GM19452 (cell line): ENCODE results near the gene SPATS2L.

Experiments used
- ATAC-seq: cut with Tn5 transposase; IDR thresholded peaks from one replicate; pipeline ENCODE4 v1.9.1; 2021; ENCODE audit not compliant: unreplicated experiment

Gene SPATS2L

GRCh38 chr2:200494048-200494447 lies 187.6 kb downstream of the SPATS2L start:
- ATAC-seq, result no peak

DNA sequence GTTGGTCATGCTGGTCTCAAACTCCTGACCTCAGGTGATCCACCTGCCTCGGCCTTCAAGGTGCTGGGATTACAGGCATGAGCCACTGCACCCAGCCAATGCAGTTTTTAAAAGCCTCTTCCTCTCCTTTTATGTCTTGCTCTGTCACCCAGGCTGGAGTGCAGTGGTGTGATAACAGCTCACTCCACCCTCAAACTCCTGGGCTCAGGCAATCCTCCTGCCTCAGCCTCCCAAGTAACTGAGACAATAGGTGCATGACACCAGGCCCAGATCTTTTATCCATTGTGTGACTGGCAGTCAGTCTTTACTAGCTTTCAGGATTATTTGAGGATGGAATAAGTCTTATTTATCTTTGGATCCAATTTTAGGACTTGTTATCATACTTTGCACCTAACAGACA lies 190.2 kb downstream of the SPATS2L start:
- no peak for ATAC-seq

DNA sequence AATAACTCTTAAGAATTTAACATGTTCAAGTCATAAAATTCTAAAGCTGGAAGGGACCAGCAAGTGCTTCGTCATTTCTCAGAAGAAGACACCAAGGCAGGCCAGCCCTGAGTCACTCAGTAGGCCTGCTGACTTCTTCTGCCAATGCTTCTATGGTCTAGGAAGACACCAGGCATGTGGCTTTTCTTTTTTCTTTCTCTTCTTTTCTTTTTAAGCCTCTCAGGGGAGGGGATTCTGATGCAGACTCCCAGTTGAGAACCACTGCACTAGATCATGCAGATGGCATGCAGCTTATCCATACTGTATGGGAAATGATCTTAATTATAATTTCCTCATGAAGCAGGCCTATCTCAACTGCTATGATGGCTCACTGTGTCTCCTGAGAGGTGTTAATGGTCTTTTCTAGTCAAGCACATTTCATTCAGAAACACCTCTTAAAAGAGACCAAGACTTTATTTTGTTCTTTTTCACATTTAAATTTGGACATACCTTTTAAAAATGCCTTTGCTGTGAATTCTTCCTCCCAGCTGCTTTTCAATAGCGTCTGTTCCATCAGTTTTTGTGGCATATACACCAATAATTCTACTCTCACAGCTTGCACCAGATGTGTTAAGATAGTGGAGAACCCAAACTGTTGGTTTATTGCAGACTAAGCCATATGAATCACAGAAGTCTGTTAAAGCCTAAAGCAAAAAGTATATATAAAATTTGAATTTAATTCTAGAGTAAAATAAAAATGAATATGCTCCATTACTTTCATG lies 192.1 kb downstream of the SPATS2L start:
- ATAC-seq, result no peak

DNA sequence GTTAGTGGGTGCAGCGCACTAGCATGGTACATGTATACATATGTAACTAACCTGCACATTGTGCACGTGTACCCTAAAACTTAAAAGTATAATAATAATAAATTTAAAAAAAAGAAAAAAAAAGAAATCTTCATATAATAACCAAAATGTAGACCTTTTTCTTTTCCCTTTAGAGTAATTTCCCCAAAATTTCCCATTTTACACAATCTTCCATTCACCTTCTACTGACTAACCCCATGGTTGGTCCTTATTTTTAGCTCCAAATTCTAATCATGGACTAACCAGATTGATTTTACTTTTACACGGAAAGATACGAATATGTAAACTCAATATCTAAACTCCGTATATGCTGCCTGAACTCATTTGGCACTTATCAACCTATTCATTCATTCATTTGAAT lies 195.7 kb downstream of the SPATS2L start:
- no peak for ATAC-seq

DNA sequence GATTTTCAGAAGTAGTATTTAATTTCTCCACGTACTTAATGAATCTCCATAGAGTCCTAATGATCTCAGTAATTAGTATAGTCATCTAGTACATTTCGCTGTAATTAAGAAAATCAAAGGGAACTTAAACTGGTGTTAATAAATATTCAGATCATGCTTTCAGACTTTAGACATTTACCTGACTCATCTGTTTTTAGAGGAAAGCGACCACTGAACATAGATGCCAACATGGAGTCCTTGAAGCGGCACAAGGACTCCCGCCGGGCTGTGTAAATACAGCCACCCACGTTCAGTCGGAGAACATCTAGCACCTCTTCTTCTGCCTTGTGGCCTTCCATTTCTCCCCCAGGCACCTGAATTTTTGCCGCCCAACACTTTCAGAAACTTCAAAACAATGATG lies 200.2 kb downstream of the SPATS2L start:
- ATAC-seq, result no peak

GRCh38 chr2:200507179-200507578 lies 200.7 kb downstream of the SPATS2L start:
- no peak for ATAC-seq

GRCh38 chr2:200509235-200509611 lies 202.7 kb downstream of the SPATS2L start:
- ATAC-seq, result no peak

DNA sequence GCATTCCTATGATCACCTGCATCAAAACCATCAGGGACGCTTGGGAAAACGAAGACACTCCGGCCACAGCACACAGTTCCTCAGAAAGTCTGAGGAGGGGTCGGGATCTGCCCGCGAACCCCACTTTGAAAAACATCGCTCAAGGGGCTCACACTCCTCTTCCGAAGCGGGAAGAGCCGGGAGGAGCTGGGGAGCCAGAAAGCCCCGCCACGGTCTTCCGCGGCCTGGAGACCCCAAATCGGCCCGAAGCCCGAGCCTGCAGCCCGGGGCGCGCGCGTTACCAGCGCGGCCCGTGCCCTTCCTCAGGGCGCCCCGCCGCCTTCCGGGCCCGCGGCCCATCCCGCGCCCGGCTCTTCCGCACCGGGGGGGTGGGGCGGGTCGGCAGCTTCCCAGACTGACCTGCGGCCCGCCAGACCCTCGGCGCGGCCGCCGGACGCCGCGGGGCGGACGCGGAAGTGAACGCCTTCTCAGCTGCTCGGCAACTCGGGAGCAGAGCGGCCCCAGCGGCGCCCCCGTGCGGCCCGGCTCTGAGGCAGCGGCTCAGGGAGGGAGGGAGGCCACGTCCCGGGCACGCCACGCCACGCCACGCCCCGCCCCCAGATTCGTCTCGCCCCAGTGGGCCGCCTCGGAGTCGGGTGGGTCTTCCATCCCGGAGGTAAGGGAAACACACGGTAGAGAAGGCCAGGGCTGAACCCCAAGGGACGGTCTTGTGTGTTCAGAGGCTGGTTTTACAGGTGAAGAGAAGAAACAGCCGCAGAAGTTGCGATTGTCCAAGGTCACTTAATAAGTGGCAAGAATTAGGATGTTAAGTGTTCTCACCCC lies 203.3 kb downstream of the SPATS2L start, which contains the start of gene KCTD18:
Gene KCTD18 (minus strand): TSS at position 457 of the 822 bp plus-strand sequence. CDS start 3,052 bp downstream, outside the sequence.
- ATAC-seq, result peak; percentile 98

DNA sequence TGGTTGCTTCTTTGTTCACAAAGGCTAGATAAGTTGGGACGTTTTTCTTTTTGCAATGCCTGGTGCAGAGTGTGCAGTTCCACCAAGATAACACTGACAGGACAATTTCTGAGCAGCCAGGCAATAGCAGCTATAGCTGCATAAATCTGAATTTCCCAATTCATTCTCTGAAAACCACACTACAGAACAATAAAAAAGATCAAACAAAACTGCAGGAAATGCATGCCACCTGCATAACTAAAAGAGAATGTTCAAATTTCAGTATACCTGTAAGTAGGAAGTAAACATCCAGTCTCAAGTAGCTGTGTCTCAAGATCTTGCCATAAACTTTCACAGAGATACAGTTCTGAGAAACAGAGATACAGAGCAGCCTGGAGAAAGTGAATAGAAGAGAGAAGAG lies 208.7 kb downstream of the SPATS2L start:
- no peak for ATAC-seq

DNA sequence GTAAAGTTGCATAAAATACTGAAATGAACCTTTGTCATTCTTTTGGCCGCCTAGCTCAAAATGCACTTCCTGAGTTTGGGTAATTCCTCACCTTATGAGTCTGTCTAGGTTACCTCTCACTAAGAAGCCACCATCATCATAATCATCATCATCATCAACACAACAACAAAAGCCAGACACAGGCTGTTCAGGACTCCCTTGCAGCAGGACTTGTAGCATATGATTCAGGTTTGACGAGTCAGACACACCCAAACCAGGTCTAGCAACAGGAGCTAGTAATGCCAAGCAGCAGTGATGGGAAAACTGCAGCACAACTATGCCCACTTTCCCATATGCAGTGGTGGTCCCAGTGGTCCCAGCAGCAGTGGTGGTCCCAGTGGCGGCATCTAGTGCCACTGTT lies 216.7 kb downstream of the SPATS2L start:
- no peak for ATAC-seq

- no peak for ATAC-seq
Observed at GRCh38 chr2:200523604-200524003, 217.1 kb downstream of the SPATS2L start.

- ATAC-seq, result no peak
Observed at GRCh38 chr2:200525066-200525465, 218.6 kb downstream of the SPATS2L start.

DNA sequence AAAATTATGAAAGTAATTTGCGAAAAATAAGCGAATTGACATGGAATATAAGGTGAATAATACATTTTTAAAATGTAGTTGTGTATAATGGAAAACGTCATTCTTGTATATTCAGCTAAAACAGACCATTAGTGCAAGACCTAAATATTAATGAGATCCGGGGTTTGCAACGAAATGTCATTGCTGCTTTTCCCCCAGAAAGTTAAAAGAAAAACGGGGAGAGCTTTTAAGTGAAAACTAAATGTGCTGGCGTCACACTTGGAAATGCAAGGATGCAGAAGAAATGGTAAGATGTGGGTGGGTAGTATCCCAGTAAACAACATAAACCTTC lies 219.0 kb downstream of the SPATS2L start:
- ATAC-seq, result no peak

DNA sequence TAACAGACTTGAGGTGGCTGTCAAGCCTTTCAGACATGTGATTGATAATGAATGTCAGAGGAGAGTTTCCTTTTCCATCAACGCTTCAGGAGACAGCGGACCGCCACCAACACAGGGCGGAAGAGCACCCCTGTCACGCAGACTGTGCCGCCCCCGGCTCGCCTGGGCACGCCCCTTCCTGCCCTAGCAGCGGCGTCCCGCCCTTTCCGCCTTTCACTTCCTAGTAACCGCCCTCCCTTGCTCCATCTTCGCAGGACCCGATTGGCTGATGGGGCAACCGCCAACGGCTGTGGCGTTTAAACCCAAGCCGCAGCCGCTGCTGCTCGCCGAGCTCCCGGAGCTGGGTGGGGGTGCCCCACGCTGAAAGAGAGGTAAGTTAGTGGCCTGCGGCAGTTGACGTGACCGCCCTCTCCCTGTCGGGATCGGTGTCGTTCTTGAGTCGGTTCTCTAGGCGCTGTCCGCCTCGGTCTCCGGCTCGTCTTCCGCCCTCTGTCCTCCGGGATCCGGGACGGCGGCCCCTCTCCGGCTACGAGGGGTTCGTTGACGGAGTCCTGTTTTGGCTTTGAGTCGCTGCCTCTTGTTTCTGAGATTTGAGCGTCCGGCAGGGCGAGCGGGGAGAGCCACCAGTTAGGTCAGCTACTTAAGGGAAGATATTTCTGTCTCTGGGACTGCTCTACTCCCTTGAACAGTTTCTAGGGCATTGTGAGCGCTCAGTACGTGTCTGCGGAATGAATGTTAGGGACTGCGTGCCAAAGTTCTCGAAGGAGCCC lies 219.6 kb downstream of the SPATS2L start, which contains the start of gene SGO2:
Gene SGO2 (plus strand): TSS at position 326 of the 770 bp plus-strand sequence. CDS start 6,769 bp downstream, outside the sequence.
- ATAC-seq, result peak; percentile 100

- ATAC-seq, result no peak
Observed at GRCh38 chr2:200528228-200528627, 221.7 kb downstream of the SPATS2L start.
